Type B pancreatic cell (in vitro differentiated cells): ENCODE results near the gene OTUD5. TPM values are rescaled to one million over a fixed set of nuclear protein-coding genes. Genes with fewer than 3 reads are reported as not detected.

Experiments used
- DNase-seq: peaks from one replicate; pipeline ENCODE4 v3.0.0; 2021; ENCODE audit warnings: mixed read lengths; ENCODE audit not compliant: unreplicated experiment; ENCODE audit errors: extremely low spot score
- H3K27ac Mint-ChIP-seq: 2 replicates; pipeline ENCODE4 v1.8.0; 2021; ENCODE audit warnings: mild to moderate bottlenecking, mixed read lengths
- H3K27me3 Mint-ChIP-seq: 2 replicates; pipeline ENCODE4 v1.8.0; 2021; ENCODE audit warnings: mixed read lengths
- H3K36me3 Mint-ChIP-seq: 2 replicates; pipeline ENCODE4 v1.8.0; 2021; ENCODE audit warnings: mixed read lengths
- H3K4me1 Mint-ChIP-seq: one replicate; pipeline ENCODE4 v1.8.0; 2021; ENCODE audit warnings: mixed read lengths; ENCODE audit not compliant: unreplicated experiment
- H3K4me3 Mint-ChIP-seq: 2 replicates; pipeline ENCODE4 v1.8.0; 2021; ENCODE audit warnings: mild to moderate bottlenecking, mixed read lengths
- H3K9me3 Mint-ChIP-seq: 2 replicates; pipeline ENCODE4 v1.8.0; 2021; ENCODE audit warnings: mixed read lengths
- total RNA-seq: library from RNA; stranded (reverse); gene quantifications from 2 replicates; pipeline ENCODE4 v1.2.1, GENCODE V29; 2021; ENCODE audit warnings: low replicate concordance
- TF ChIP-seq, protein P1 (sequence below): fragments of 200-600 bp; sonication (generic); conservative IDR thresholded peaks from 2 replicates; pipeline ENCODE4 v1.5.0; 2021; ENCODE audit warnings: antibody characterized with exemption, mild to moderate bottlenecking

Gene OTUD5
- total RNA-seq, 1 donor from 2014 or later: 49.5 TPM

GRCh38 chrX:48904180-48904579, 53.2 kb downstream of the OTUD5 start:
- no peak for DNase-seq
- H3K27me3 Mint-ChIP-seq: no peaks in the 10 kb centered on the region
- H3K4me3 Mint-ChIP-seq: no peak overlapping the region
- H3K36me3 Mint-ChIP-seq: no peaks in the 10 kb centered on the region
- TF ChIP-seq, protein P1, sequence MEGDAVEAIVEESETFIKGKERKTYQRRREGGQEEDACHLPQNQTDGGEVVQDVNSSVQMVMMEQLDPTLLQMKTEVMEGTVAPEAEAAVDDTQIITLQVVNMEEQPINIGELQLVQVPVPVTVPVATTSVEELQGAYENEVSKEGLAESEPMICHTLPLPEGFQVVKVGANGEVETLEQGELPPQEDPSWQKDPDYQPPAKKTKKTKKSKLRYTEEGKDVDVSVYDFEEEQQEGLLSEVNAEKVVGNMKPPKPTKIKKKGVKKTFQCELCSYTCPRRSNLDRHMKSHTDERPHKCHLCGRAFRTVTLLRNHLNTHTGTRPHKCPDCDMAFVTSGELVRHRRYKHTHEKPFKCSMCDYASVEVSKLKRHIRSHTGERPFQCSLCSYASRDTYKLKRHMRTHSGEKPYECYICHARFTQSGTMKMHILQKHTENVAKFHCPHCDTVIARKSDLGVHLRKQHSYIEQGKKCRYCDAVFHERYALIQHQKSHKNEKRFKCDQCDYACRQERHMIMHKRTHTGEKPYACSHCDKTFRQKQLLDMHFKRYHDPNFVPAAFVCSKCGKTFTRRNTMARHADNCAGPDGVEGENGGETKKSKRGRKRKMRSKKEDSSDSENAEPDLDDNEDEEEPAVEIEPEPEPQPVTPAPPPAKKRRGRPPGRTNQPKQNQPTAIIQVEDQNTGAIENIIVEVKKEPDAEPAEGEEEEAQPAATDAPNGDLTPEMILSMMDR: no peak
- no peaks in the 10 kb centered on the region for H3K9me3 Mint-ChIP-seq
- H3K4me1 Mint-ChIP-seq: no peaks in the 10 kb centered on the region
- H3K27ac Mint-ChIP-seq: no peak overlapping the region

GRCh38 chrX:48903290-48903689, 54.1 kb downstream of the OTUD5 start:
- Mint-ChIP-seq H3K27me3 (no peaks in the 10 kb centered on the region), H3K27ac (no peak overlapping the region), H3K4me1 (no peaks in the 10 kb centered on the region), H3K9me3 (no peaks in the 10 kb centered on the region), H3K4me3 (no peak overlapping the region), H3K36me3 (no peaks in the 10 kb centered on the region)
- DNase-seq: no peak
- TF ChIP-seq, protein P1: no peak

- Mint-ChIP-seq H3K27ac (no peak overlapping the region), H3K36me3 (no peaks in the 10 kb centered on the region), H3K4me1 (no peaks in the 10 kb centered on the region), H3K9me3 (no peaks in the 10 kb centered on the region), H3K4me3 (no peak overlapping the region), H3K27me3 (no peaks in the 10 kb centered on the region)
- TF ChIP-seq, protein P1: no peak
- DNase-seq: no peak
Observed at GRCh38 chrX:48902776-48903175, 54.6 kb downstream of the OTUD5 start.

- Mint-ChIP-seq H3K4me3 (no peak overlapping the region), H3K27ac (no peak overlapping the region), H3K4me1 (no peaks in the 10 kb centered on the region), H3K27me3 (no peaks in the 10 kb centered on the region), H3K9me3 (no peaks in the 10 kb centered on the region), H3K36me3 (no peaks in the 10 kb centered on the region)
- TF ChIP-seq, protein P1: no peak
- no peak for DNase-seq
Observed at GRCh38 chrX:48902135-48902534, 55.3 kb downstream of the OTUD5 start.

- Mint-ChIP-seq H3K4me3 (no peak overlapping the region), H3K27ac (no peak overlapping the region), H3K27me3 (no peaks in the 10 kb centered on the region), H3K9me3 (no peaks in the 10 kb centered on the region), H3K36me3 (no peaks in the 10 kb centered on the region), H3K4me1 (no peaks in the 10 kb centered on the region)
- DNase-seq: no peak
- TF ChIP-seq, protein P1: no peak
Observed at GRCh38 chrX:48901069-48901468, 56.3 kb downstream of the OTUD5 start.

DNA sequence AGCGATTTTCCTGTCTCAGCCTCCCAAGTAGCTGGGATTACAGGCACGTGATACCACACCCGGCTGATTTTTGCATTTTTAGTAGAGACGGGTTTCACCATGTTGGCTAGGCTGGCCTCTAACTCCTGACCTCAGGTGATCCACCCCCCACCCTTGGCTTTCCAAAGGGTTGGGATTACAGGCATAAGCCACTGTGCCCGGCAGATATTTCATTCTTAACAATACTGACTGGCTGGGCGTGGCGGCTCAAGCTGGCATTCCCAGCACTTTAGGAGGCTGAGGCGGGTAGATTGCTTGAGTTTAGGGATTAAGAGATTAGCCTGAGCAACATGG, 58.4 kb downstream of the OTUD5 start:
- no peak for DNase-seq
- H3K27me3 Mint-ChIP-seq: no peaks in the 10 kb centered on the region
- H3K36me3 Mint-ChIP-seq: peaks cover 4% of the 10 kb centered on the region
- no peaks in the 10 kb centered on the region for H3K4me1 Mint-ChIP-seq
- TF ChIP-seq, protein P1: no peak
- no peaks in the 10 kb centered on the region for H3K9me3 Mint-ChIP-seq
- H3K27ac Mint-ChIP-seq: no peak overlapping the region
- H3K4me3 Mint-ChIP-seq: no peak overlapping the region
